Measurements from ENCODE around the gene SLC52A1.
"Not testable (repeated sequence)": the region's sequence is repeated elsewhere in the genome, so short reads cannot be mapped to it uniquely, and the experiment has no call there.

The SLC52A1 gene

DNA sequence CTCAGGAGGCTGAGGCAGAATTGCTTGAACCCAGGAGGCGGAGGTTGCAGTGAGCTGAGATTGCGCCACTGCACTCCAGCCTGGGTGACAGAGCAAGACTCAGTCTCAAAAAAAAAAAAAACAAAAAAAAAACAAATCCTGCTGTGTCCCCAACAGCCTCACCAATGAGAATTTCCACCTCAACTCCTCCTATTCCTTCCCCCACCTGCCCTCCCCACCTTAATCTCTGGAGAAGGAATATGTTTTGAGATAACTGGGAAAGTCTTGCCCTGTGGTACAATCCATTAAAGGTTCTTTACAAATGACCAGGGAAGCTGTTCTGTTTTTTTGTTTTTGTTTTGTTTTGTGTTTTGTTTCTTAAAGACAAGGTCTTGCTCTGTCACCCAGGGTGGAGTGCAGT lies 5.1 kb downstream of the SLC52A1 start:
- DNase-seq = not testable (repeated sequence)

DNA sequence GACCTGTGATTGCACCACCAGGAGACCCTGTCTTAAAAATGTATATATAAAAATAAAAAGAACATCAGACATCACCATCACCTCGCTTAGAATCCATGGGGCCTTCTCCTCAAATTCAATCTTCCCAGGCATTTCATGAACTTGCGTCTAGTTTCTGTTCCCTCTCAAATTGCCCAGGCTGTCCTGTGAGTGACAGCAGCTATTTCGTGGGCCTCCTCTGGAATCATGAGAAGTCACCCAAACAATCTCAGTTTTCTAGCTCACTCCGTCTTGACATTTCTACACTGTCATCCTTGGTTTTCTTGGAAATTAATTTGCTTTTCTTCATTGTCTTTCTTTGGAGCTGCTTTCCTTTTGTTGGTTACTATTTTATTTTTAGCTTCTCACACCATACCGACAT lies 7.3 kb downstream of the SLC52A1 start:
- DNase-seq = no peak

DNA sequence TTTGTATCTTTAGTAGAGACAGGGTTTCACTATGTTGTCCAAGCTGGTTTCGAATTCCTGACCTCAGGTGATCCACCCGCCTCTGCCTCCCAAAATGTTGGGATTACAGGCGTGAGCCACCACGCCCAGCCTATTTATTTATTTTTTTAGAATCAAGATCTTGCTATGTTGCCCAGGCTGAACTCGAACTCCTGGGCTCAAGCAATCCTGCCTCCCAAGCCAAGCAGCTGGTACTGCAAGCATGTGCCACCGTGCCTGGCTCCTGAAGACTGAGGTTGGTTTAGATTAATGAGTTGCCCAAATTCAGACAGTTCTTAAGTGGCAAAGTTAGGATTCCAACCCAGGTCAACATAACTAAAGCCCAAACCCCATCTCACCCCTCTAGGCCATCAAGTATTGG lies 7.9 kb downstream of the SLC52A1 start:
- no peak for DNase-seq

DNA sequence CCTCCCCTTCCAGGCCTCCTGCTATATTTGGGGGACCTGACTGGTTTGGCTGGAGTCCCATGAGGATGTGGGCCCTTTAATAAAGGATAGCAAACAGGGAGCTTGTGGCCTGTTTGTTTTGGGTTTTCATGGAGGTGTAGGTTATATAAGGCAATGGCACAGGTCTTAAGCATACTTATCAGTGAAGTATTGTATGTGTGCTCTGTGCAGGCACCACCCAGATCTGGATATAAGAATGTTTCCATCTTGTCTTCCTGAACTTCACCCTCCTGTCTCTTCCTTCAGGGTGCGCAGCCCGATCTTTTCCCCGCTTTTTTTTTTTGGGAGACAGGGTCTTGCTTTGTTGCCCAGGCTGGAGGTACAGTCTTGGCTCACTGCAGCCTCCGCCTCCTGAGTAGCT lies 10.6 kb downstream of the SLC52A1 start:
- DNase-seq = no peak

DNA sequence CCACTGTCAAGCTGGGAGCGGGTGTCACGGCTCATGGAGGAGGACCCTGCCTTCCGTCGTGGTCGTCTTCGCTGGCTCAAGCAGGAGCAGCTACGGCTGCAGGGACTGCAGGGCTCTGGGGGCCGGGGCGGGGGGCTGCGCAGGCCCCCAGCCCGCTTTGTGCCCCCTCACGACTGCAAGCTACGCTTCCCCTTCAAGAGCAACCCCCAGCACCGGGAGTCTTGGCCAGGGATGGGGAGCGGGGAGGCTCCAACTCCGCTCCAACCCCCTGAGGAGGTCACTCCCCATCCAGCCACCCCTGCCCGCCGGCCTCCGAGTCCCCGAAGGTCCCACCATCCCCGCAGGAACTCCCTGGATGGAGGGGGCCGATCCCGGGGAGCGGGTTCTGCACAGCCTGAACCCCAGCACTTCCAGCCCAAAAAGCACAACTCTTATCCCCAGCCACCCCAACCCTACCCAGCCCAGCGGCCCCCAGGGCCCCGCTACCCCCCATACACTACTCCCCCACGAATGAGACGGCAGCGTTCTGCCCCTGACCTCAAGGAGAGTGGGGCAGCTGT lies 11.6 kb downstream of the SLC52A1 start:
- no peak for DNase-seq

DNA sequence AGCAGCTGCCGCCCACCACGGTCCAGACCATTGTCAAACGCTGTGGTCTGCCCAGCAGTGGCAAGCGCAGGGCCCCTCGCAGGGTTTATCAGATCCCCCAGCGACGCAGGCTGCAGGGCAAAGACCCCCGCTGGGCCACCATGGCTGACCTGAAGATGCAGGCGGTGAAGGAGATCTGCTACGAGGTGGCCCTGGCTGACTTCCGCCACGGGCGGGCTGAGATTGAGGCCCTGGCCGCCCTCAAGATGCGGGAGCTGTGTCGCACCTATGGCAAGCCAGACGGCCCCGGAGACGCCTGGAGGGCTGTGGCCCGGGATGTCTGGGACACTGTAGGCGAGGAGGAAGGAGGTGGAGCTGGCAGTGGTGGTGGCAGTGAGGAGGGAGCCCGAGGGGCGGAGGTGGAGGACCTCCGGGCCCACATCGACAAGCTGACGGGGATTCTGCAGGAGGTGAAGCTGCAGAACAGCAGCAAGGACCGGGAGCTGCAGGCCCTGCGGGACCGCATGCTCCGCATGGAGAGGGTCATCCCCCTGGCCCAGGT lies 13.0 kb downstream of the SLC52A1 start:
- DNase-seq = no peak

DNA sequence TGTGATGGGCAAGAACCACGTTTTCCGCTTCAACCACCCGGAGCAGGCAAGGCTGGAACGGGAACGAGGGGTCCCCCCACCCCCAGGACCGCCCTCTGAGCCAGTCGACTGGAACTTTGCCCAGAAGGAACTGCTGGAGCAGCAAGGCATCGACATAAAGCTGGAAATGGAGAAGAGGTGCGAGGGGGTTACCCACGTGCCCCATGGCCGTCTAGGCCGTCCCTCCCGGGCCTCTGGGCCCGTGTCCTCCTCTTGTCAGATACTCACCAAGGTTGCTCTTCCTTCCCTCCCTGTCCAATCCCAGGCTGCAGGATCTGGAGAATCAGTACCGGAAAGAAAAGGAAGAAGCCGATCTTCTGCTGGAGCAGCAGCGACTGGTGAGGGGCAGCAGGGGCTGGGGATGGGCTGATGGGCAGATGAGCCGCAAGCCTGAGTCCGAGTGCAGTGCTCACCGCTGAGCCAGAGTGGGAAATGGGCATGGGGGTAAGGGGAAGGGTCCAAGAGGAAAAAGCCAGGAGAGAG lies 14.7 kb downstream of the SLC52A1 start:
- DNase-seq = no peak

DNA sequence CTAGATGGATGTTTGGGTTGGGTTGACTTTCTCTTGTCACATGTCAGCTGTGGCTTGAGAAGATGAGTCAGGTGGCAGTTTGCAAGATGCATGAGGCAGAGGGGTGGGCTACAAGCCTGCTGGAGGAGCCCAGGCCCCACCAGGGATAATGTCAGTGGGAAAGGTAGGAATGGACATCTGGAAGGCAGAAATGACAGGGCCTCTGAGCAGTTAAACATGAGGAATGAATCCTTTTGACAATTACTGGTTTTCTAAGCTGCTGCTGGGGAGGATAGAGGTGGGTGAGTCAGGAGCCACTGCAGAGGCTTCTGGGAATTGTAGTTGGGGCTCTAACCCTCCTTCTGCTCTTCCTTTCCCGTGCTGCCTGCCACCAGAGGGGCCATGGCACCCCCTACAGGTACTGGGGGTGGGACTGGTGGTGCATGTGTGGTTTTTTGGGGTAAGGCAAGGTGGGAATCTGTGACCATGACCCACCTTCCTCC lies 15.7 kb downstream of the SLC52A1 start:
- no peak for DNase-seq

DNA sequence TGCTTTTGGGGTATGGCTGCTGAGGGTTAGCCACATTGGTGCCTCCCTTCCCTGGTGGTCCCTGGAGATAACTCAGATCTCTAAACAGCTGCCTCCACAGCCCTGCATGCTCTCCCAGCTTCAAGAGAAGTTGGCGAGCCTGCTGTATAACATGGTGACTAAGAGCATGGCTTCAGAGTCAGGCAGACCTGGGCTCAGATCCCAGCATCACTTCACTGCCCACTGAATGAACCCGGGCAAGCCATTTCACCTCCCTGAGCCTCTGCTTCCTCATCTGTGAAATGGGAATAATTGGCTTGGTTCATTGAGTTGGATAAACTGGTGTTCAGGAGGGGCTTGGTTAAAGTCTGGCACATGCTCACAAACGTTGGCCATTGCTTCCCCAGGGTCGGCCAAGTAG lies 20.9 kb downstream of the SLC52A1 start:
- no peak for DNase-seq

DNA sequence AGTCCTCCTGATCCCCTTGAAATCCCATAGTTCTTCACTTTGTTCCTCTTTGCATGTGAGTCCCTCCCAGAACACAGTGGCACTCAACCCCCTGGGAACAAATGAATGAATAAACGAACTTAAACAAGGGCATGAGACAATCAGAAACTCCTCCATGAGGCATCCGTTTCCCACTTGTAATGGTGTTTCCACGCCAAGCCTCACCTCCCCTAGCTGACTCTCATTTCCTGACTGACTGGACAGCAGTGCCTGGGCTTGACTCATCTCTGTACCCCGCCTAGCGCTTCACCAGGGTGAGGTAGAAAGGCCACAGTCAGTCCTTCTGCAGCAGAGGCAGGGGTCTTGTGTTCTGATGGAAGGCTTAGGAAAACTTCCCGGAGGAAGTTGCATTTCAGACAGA lies 23.3 kb downstream of the SLC52A1 start:
- no peak for DNase-seq

DNA sequence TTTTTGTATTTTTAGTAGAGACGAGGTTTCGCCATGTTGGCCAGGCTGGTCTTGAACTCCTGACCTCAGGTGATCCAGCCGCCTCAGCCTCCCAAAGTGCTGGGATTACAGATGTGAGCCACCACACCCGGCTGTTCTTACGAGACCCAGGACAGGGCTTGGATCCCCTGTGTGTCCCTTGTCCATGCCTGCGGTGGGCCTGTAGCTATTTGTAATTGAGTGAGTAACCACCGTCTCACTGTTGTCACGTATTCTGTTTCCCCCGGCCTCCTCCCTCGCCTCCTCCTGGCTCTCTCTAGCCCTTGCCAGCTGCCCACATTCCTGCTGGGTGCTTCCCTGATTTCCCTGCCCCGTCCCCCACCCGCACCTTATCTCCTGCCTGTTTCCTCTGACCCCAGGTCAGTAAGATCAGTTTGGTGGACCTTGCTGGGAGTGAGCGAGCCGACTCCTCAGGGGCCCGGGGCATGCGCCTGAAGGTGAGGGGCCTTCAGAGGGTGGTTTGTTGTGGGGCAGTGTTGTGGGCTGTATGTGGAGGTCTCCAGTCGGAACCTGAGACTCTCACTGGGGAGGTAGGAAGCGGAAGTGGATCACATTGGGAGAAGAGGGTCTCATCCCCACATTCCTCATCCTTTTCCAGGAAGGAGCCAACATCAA lies 31.9 kb downstream of the SLC52A1 start:
- no peak for DNase-seq

DNA sequence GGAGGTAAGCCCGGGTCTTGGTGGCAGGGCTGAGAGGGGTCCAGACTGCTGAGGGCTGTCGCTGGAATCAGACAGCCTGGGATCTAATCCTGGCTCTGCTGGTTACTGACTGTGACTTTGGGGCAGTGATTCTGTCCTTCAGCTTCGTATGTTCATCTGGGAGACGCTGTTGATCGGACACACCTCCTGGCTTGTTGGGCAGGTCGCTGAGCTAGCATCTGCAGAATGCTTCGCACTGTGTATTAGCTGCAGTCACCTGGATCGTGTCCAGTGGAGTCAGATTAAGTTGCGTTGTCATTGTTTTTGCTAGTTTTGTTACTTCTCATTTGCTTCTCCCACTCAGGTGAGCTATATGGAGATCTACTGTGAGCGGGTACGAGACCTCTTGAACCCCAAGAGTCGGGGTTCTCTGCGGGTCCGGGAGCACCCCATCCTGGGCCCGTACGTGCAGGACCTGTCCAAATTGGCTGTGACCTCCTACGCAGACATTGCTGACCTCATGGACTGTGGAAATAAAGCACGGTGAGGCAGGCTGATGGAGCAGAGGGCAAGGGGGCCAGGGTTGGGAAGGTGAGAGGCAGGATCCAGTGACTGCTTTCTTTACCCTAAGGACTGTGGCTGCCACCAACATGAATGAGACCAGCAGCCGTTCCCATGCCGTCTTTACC lies 33.0 kb downstream of the SLC52A1 start:
- no peak for DNase-seq

DNA sequence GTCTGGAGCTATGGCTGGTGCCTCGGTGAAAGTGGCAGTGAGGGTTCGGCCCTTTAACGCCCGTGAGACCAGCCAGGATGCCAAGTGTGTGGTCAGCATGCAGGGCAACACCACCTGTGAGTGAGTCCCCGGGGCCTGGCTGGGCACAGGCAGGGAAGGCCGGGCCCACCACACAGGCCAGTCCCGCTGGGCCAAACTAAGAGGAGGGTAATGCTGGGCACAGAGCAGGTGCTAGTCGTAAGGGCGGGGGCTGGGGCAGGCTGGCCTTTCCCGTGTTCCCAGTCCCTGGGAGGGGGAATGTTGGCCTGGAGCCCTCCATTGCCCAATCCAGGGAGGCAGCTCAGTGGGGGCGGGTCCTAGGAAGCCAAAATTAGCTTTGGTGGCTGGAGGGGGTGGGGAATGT lies 35.0 kb downstream of the SLC52A1 start:
- no peak for DNase-seq

DNA sequence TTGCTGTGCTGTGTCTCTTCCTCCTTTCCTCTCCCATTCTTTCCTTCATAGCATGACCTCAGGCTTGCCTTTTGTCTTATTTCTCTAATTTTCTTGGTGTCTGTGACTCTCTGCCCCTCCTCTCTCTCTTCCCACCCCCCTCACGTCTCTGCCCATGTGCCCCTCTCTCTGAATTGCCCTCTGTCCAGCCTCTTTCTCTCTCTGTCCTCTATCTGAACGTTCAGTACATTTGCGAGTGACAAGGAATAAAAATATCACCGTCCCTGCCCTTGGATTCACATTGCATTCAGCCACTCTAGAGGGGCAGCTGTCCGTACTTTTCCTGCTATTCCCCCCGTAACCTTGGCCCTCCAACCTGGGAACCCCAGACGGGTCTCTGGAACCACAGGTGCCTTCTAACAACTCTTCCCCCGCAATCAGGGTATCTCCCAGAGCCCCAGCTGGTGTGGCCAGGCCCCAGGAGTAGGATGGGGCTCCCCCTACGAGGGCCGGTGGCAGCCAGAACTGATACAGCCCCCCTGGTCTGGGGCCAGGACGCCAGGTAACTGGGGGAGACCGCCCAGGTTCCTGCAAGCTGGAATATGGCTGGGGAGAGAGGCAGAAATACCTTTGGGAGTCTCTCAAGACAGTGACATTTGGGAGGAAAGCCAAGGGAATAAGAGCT lies 35.7 kb downstream of the SLC52A1 start:
- DNase-seq = no peak

DNA sequence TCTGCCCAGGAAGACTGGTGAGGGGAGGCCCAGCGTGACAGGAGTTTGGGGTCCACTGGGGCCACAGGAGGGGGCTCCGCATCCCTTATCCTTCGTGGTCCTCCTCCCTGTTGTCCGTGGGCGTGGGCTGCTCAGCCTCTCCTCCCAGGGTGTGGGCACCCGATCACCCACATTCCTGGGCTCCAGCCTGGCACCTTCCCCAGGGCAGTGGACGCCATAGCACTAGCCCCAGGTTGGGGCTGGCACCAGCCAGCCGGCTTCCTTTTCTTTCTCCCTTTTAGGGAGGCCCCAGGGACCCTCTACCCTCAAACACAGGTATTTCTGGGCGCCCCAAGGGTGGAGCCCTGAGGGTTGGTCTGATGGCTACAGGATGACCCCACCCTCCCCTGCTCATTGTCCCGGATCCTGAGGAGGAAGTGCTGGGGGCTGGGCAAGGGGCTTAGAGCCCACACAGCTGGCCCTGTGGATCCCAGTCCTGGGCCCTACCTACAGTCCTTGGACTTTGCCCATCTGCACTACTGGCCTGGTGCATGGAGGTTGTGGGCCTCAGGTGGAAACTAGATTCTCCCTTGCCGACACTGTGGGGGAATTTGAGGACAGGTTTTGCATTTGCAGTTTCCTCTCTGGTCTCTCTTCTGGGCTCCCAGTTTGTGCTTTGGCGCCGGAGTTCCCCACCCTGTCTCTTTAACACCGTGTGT lies 36.3 kb downstream of the SLC52A1 start:
- no peak for DNase-seq

DNA sequence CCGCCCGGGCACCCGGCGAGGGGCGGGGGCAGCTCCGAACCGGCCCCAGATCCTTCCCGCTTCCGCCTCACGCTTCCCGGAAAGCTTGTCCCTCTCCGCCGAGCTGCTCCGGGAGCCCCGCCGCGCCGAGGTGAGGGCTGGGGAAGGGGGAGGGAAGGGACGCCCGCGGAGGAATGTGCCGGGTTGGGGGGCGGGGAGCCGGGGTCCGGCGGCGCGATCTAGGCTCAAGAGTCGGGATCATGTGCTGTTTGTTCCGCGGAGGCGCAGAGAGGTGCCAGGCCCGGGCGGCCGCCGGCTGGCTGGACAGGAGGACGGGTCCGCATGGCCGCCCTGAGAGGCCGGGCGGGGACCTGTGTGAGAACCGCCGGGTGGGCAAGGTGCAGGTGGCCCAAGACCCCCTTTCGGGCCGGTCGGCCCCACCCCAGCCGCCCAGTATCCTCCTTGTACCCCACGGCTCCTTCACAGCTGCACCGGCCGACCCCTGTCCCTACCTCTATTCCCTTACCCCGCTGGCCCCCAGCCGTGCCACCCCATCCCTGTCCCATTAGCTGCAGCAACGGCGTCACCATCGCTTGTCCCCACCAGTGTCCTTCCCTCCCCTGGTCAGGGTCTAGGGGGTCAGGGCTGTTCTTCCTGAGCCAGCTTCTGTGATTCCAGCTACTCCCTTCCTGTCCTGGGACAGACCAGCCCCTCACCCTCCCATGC lies 37.0 kb downstream of the SLC52A1 start:
- peak; percentile 51 for DNase-seq

DNA sequence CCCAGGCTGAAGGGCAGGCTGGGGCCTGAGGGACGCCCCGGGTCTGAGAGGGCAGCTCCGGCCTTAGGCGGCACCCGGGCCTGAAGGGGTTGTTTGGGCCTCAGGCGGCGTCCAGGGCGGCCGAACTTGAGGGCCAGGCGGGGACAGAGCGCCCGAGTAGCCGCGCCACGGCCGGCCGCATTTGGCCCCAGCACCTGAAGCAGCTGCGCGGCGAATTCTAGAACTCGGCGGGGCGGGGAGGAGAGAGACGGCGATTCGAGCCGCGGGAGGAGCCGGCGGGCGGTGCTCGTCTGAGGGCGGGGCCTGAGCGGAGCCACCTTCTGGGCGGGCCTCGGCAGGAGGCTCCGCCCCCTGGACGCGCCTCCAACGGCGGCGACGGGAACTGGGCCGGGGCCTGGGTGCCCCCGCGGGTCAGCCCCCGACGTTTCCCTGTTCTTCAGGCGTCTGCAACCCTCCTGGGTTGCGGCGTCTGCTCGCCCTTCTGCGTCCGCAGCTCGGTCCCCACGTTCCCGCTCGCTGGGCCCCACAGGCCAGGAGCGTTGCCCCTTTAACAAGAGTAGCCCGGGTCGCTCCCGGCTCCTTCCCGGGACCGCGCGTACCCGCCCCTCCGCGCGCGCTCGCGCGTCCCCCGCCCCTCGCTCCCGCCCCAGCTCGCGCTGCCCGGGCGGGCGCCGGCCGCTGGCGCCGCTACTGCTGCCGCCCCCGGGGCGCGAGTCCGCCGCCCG lies 37.8 kb downstream of the SLC52A1 start, which contains the start of the genes INCA1 and KIF1C:
Gene INCA1 (minus strand): TSS at position 221 of the 725 bp plus-strand sequence. CDS start 3,085 bp downstream, outside the sequence.
Gene KIF1C (plus strand): TSS at position 649 of the 725 bp plus-strand sequence. CDS start 2,297 bp downstream, outside the sequence.
- peak; percentile 91 for DNase-seq

DNA sequence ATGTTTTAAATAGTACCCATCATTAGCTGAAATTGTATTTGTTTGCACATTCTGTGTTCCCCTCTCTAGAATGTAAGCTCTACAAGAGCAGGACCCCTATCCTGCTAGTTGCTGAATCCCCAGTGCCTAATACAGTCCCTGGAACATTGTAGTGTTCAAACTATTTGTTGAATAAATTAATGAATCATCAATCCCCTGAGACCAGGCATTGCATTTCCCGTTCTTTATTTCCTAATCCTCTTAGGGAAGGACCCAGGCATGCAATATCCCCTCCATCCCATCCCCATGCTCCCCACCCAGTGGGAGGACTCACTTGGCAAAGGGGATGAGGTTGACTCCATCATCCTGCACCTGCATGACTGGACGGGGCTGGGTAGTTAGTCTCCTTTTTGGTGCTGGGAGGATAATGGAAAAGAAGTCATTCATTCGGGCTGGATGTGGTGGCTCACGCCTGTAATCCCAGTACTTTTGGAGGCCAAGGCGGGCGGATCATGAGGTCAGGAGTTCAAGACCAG lies 41.1 kb downstream of the SLC52A1 start:
- no peak for DNase-seq

DNA sequence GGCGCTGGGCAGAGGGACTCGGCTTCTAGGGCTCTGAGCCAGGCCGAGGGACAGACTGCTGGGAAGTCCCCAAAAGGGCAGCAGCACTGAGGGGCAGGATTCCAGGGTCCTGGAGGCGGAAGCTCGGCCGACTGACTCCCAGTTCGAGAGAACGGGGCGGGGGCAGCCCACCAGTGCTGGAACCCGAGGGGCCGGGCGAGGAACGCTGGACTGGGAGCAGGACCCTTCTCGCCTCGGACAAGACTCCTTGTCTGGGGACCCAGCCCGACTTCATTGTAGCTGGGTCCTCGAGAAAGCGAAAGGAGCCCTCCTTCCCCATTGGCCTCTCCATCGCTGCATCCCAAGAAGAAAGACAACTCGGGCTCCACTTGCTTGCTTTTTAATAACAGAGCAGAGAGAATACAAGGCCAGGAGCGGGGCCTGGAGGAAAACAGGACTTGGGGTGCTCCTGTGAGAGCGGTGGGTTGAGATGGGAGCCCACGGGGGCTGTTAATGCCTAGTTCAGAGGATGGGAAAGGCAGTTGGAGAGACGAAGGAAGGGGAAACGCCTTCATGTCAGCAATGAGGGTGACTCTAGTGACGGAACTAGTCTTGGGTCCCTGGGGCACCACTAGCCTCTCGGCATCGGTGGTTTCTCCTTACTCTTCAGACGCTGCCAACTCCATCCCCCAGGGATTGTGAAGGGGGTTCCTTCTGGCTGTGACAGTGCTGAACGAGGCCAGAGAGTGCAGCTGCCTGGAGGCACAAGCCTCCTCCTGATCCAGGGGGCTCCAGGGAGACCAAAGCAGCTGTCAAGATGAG lies 47.3 kb downstream of the SLC52A1 start:
- DNase-seq = no peak
